ELF-1 (cell line): ENCODE measurements around the gene SLC5A3.

Source experiments
- DNase-seq: peaks from one replicate; pipeline ENCODE4 v3.0.0-alpha.2; 2016; ENCODE audit warnings: low read depth, low spot score

Gene SLC5A3

GRCh38 chr21:34071683-34072082 is 1.7 kb upstream of the SLC5A3 start:
- no peak for DNase-seq

DNA sequence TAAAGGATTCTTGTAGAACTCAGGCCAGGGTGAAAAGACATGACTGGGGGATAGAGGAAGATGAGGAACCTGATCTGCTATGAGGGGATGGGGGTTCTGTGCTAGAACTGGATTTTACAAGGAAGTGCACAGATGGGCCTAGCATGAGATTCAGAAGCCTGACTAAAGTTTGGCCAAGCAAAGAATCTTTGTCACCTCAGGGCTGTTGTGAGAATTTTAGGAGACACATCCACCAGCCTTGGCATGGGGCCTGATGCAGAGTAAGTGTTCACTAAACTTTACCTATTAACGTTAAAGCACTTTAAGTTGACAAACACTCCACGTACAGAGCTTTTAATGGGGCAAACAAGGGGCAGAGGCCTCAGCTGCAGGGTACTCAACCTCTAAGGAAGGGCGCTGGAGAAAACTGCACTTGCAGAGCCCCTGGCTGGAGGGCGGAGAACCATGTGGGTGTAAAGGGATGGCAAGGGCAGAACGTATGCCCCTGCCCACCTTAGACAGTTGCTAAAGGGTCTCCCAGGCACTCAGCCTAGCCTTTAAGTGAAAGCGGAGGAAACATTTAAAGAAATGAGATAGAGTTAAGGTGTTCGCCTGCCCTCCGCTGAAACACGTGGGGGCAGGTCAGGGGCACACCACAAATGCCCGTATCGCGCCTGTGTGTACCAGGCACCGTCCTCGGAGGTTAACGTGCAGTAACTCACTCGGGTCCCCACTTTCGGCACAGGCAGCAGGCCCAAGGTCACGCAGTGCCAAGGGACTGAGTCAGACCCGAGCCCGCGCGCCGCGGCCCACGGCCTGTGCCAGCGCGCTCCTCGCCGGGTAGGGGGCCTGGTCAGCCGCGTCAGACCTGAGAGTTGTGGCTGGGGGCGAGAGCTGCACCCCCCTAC is 990 bp upstream of the SLC5A3 start:
- DNase-seq = no peak

DNA sequence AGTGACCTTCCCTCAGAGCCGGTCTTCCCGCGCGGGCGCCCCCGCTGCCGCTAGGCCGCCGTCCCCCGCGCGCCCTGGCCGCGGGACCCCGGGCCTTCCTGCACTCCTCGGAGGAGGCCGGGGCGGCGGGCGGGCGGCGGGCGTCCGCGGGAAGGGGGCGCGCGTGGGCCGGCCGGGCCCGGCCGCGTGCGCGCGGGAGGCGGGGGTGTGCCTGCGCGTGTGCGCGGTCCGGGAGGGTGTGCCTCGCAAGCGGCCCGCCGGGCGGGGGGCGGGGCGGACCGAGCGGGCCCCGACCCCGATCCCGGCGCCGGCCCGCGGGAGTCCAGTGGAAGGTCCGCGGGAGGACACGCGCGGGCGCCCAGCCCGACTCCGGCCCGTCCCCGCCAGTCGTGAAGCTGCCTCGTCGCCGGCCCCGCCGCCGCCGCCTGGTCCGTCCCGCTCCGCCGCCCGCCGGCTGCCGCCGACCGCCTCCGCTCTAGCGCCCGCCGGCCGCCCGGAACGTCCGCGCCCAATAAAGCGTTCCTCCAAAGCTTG is 438 bp downstream of the SLC5A3 start:
- no peak for DNase-seq

GRCh38 chr21:34074283-34075090 is 1.1 kb downstream of the SLC5A3 start:
- DNase-seq = peak; percentile 54

GRCh38 chr21:34075091-34075425 is 1.7 kb downstream of the SLC5A3 start:
- no peak for DNase-seq

- no peak for DNase-seq
Observed at GRCh38 chr21:34075760-34076660, 2.6 kb downstream of the SLC5A3 start.

GRCh38 chr21:34076835-34077234 is 3.5 kb downstream of the SLC5A3 start:
- DNase-seq = no peak

DNA sequence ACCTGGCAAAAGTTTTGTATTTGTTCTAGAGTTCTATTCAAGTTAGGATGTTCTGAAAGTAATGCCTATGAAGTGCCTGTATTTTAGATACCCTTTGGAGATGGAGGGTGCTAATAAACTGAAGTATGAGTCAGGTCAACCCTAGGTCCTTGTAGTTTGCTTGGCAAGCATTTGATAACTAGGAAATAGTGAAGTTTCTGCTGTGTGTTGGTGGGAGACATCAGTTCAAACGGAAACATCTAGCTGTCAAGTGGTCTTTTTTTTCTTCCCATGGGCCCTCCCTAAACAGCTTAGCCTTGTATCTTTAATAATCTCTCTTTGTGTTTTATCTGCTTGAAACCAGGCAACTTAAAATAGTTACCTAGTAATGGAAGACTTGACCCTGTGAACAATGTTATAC is 4.5 kb downstream of the SLC5A3 start:
- no peak for DNase-seq

- DNase-seq = no peak
Observed at GRCh38 chr21:34078915-34079314, 5.5 kb downstream of the SLC5A3 start.

DNA sequence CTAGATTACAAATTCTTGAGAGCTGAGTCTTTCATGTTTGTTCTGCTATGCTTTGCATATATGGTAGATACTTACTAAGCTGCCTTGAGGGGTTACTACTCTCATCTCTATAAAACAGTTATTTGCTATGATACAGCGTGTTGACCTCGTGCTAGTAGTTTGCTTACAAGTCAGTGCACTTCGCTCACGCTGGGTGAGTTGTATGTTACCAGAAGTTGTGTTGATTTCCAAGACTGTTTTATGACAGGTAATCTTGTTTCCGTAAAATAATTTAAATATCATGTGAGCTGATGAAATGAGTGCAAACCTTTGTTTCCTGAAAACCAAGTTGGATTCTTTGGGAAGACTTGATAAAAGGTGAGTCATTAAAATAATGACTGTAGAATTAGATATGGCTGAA is 7.3 kb downstream of the SLC5A3 start:
- no peak for DNase-seq

DNA sequence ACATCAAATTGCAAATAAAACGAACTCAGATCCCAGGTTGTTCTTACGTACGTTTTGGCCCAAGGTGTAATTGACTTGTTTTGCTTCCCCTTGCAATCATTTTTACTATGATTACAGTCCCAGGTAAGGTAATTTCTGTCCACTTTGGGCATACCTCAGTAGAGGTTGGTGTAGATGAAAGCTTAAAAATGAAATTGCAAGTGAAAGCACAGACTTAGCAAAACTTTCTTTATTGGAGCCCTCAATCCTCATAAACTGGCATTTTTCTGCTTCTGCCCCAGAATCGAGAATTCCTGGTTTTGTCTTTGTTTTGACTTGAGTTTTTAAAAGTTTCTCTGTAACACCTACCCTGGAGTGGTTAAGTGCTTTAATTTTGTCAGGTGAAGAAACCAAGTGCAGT is 9.4 kb downstream of the SLC5A3 start:
- DNase-seq = no peak

GRCh38 chr21:34083357-34083756 is 10.0 kb downstream of the SLC5A3 start:
- DNase-seq = no peak

GRCh38 chr21:34085129-34085528 is 11.8 kb downstream of the SLC5A3 start:
- no peak for DNase-seq

DNA sequence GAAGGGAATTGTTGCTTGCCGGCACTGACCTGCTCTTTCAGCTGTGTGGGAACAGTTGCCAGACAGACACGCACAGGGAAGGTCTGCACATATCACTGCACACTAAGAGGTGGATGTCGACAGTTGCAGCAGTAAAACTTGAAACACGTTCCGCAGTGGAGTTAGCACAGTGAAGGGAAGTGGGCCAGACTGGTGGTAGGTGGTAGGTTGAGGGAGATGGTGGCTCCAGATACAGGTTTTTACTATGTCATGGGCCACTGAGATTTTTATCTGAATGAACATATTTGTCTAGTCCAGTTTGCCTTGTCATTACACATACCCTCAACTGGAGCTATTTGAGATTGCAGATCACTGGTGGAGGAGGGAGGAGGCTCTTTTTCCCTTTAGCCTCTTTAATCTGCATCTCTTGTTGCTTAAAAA is 13.5 kb downstream of the SLC5A3 start:
- no peak for DNase-seq

- no peak for DNase-seq
Observed at GRCh38 chr21:34088752-34089151, 15.4 kb downstream of the SLC5A3 start.

DNA sequence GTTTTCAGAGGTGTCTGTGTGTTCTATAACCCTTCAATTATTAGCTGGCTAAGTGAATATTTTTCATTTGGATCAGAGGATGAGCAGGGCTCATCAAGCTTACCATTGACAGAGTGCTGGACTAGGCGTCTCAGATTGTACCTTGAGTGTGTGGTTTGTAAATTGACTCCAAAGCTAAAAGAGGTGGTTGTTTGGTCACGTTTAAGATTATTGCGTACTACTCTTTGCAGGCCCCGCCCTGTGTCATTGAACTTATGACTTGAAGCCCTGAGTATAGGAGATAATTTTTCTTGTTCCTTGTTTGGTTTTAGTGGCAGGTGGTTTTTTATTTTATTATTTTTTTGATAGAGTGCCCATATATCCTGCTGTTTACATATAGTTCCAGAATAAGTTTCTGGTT is 17.7 kb downstream of the SLC5A3 start:
- no peak for DNase-seq

DNA sequence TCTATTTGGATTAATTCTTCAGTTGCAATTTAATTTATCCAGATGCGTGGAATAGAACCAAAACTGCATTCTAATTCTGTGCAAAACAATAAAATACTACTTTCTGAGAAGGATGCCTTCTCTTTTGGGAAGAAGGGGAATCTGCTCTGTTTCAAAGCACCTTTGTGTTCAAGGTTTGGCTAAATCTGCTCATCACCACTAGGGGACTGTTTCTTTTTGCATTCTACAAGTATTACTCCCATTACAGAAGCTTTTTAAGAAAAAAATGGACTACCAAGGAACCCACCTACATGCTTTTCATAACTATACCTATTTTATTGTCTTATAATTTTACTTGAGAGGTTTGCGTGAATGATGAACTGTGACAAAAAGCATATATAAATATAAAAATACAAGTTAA is 18.2 kb downstream of the SLC5A3 start:
- DNase-seq = no peak

GRCh38 chr21:34092262-34092921 is 19.0 kb downstream of the SLC5A3 start:
- no peak for DNase-seq

DNA sequence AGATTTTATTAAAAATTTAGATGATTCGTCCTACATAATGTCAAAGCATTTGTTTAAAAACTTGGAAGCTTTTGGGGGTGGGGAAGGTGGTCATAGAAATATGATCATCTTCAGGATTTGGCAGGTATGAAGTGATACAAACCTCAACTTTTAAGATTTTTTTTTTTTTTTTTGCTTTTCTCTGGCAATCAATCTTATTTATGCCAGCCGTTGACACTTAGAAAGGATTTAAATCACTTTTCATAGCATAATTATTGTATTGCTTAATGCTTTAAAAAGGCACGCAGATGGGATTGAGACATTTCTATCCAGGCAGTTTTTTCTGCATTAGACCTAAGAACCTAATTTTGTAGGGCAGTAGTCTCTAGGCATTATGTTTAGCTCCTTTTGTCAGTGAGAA is 19.7 kb downstream of the SLC5A3 start:
- DNase-seq = no peak

DNA sequence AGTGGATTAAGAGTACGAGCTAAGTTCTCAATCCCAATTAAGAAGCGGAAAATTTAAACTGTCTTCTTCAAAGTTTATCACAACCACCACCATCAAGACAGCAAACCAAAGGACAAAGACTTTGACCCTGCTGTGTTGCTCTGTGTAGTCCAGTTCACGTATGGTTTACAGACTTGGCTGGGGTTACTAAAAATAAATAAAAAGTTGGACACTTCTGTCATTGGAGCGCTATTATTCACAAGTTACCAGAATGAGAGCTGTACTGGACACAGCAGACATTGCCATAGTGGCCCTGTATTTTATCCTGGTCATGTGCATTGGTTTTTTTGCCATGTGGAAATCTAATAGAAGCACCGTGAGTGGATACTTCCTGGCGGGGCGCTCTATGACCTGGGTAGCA is 21.6 kb downstream of the SLC5A3 start:
- no peak for DNase-seq

- no peak for DNase-seq
Observed at GRCh38 chr21:34097442-34097841, 24.1 kb downstream of the SLC5A3 start.
